Astrocyte (in vitro differentiated cells and primary cell): ENCODE results near the gene ADGRG2. TPM values are rescaled to one million over a fixed set of nuclear protein-coding genes. Genes with fewer than 3 reads are reported as not detected.
"Not testable (repeated sequence)": the region's sequence is repeated elsewhere in the genome, so short reads cannot be mapped to it uniquely, and the experiment has no call there.

Source experiments
- DNase-seq: peaks from one replicate; pipeline ENCODE4 v3.0.0-alpha.2; 2010; ENCODE audit warnings: low read depth
- FAIRE-seq: peaks from 2 replicates; lab custom pipeline; 2011; peaks lifted over from hg19 to GRCh38; lab: Jason Lieb, UNC
- H2AFZ ChIP-seq: 2 replicates; pipeline ENCODE4 v1.6.0; 2012; ENCODE audit warnings: low read depth, low read length, inconsistent platforms
- H3K27ac ChIP-seq: 2 replicates; pipeline ENCODE4 v1.5.1; 2011; ENCODE audit warnings: low read depth, low read length, inconsistent platforms
- H3K27me3 ChIP-seq: 2 replicates; pipeline ENCODE4 v1.6.0; 2011; ENCODE audit warnings: low read length, inconsistent platforms; ENCODE audit not compliant: insufficient read depth
- H3K36me3 ChIP-seq: 2 replicates; pipeline ENCODE4 v1.5.1; 2011; ENCODE audit warnings: low read length, inconsistent platforms; ENCODE audit not compliant: insufficient read depth
- H3K4me1 ChIP-seq: 2 replicates; pipeline ENCODE4 v1.5.1; 2011; ENCODE audit warnings: low read length, inconsistent platforms; ENCODE audit not compliant: insufficient read depth
- H3K4me2 ChIP-seq: 2 replicates; pipeline ENCODE4 v1.6.0; 2012; ENCODE audit warnings: low read length, inconsistent platforms
- H3K4me3 ChIP-seq: 2 replicates; pipeline ENCODE4 v1.5.1; 2011; ENCODE audit warnings: low read depth, mild to moderate bottlenecking, low read length, inconsistent platforms; ENCODE audit not compliant: insufficient read depth
- H3K79me2 ChIP-seq: 2 replicates; pipeline ENCODE4 v1.6.0; 2012; ENCODE audit warnings: mild to moderate bottlenecking, low read length, inconsistent platforms; ENCODE audit not compliant: insufficient read depth
- H3K9ac ChIP-seq: 2 replicates; pipeline ENCODE4 v1.6.0; 2012; ENCODE audit warnings: mild to moderate bottlenecking, low read length, inconsistent platforms
- H3K9me3 ChIP-seq: 2 replicates; pipeline ENCODE4 v1.5.1; 2012; ENCODE audit warnings: low read depth, mild to moderate bottlenecking, low read length, inconsistent platforms; ENCODE audit not compliant: insufficient read depth
- H4K20me1 ChIP-seq: 2 replicates; pipeline ENCODE4 v1.6.0; 2012; ENCODE audit warnings: low read length, inconsistent platforms; ENCODE audit not compliant: insufficient read depth
- H3K27ac Mint-ChIP-seq: one replicate; pipeline ENCODE4 v1.8.0; 2021; ENCODE audit warnings: mild to moderate bottlenecking, mixed read lengths; ENCODE audit not compliant: unreplicated experiment
- H3K27me3 Mint-ChIP-seq: one replicate; pipeline ENCODE4 v1.8.0; 2021; ENCODE audit warnings: low read depth, mixed read lengths; ENCODE audit not compliant: unreplicated experiment
- H3K36me3 Mint-ChIP-seq: one replicate; pipeline ENCODE4 v1.8.0; 2021; ENCODE audit warnings: low read depth, mixed read lengths; ENCODE audit not compliant: unreplicated experiment
- H3K4me1 Mint-ChIP-seq: one replicate; pipeline ENCODE4 v1.8.0; 2021; ENCODE audit warnings: low read depth, mixed read lengths; ENCODE audit not compliant: unreplicated experiment
- H3K4me3 Mint-ChIP-seq: one replicate; pipeline ENCODE4 v1.8.0; 2021; ENCODE audit warnings: mild to moderate bottlenecking, moderate library complexity, mixed read lengths; ENCODE audit not compliant: unreplicated experiment
- H3K9me3 Mint-ChIP-seq: one replicate; pipeline ENCODE4 v1.8.0; 2021; ENCODE audit warnings: mild to moderate bottlenecking, mixed read lengths; ENCODE audit not compliant: unreplicated experiment
- EZH2 ChIP-seq: IDR thresholded peaks from 2 replicates; pipeline ENCODE4 v1.6.1; 2012; ENCODE audit warnings: mild to moderate bottlenecking, low read length, inconsistent platforms; ENCODE audit not compliant: insufficient read depth
- total RNA-seq: library from RNA; stranded (reverse); gene quantifications from 2 replicates; pipeline ENCODE4 v1.2.1, GENCODE V29; 2021
- TF ChIP-seq, protein P1 (sequence below): IDR thresholded peaks from 2 replicates; pipeline ENCODE4 v1.5.1; 2011; ENCODE audit warnings: low read depth, mild to moderate bottlenecking, inconsistent platforms, low read length, moderate library complexity; ENCODE audit not compliant: insufficient read depth

The ADGRG2 gene
- total RNA-seq, 1 donor from 2014 or later, result 0.09 TPM

DNA sequence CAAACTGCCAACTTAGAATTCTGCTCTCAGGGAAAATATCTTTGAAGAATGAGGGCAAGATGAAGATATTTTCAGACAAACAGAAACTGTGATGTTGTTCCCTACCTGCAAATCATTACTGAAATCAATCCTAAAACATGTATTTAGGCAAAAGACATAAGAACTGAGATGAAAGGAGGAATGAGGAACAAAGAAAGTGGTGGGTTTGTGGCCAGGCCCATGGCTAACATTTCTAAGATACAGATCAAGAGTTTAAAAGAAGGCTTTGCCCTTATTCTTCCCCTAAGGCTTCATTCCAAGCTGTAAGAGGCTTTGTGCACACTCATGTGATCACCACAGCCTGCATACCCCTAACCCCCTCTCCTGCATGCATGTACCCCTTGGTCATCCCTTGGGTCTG, 46.5 kb downstream of the ADGRG2 start:
- Mint-ChIP-seq H3K4me1 (no peaks in the 10 kb centered on the region), H3K4me3 (no peak overlapping the region), H3K27me3 (no peaks in the 10 kb centered on the region), H3K27ac (no peak overlapping the region), H3K36me3 (no peaks in the 10 kb centered on the region), H3K9me3 (no peaks in the 10 kb centered on the region)
- no peak for TF ChIP-seq EZH2
- TF ChIP-seq, protein P1, sequence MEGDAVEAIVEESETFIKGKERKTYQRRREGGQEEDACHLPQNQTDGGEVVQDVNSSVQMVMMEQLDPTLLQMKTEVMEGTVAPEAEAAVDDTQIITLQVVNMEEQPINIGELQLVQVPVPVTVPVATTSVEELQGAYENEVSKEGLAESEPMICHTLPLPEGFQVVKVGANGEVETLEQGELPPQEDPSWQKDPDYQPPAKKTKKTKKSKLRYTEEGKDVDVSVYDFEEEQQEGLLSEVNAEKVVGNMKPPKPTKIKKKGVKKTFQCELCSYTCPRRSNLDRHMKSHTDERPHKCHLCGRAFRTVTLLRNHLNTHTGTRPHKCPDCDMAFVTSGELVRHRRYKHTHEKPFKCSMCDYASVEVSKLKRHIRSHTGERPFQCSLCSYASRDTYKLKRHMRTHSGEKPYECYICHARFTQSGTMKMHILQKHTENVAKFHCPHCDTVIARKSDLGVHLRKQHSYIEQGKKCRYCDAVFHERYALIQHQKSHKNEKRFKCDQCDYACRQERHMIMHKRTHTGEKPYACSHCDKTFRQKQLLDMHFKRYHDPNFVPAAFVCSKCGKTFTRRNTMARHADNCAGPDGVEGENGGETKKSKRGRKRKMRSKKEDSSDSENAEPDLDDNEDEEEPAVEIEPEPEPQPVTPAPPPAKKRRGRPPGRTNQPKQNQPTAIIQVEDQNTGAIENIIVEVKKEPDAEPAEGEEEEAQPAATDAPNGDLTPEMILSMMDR, result no peak
- H3K27ac ChIP-seq, result no peak overlapping the region
- H2AFZ ChIP-seq, result no peak overlapping the region
- H3K4me3 ChIP-seq, result no peak overlapping the region
- no peak overlapping the region for H3K4me2 ChIP-seq
- DNase-seq, result no peak
- no peak overlapping the region for H3K9ac ChIP-seq
- no peak for FAIRE-seq
- no peaks in the 10 kb centered on the region for H3K9me3 ChIP-seq
- no peaks in the 10 kb centered on the region for H4K20me1 ChIP-seq
- no peaks in the 10 kb centered on the region for H3K27me3 ChIP-seq
- no peaks in the 10 kb centered on the region for H3K79me2 ChIP-seq
- no peaks in the 10 kb centered on the region for H3K4me1 ChIP-seq
- H3K36me3 ChIP-seq, result no peaks in the 10 kb centered on the region

DNA sequence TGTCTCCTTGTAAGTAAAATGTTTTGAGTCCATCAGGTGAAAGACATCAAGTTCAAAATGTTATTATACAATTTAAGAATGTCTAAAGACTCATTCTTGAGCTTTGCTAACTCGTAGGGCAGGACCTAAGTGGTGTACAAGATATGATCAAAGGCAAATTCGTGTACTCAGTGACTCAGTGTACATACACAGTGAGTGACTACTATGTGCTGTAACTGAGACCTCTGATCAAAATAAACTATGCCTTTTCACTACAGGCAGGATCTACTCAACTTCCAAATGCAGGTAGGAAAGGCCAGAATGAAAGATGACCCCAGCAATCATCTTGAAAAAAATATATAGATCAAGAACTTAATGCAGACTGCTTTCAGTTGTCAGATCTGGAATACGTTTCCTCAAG, 49.9 kb downstream of the ADGRG2 start:
- H3K36me3 Mint-ChIP-seq, result no peaks in the 10 kb centered on the region
- no peak overlapping the region for H3K9ac ChIP-seq
- H3K9me3 Mint-ChIP-seq, result no peaks in the 10 kb centered on the region

DNA sequence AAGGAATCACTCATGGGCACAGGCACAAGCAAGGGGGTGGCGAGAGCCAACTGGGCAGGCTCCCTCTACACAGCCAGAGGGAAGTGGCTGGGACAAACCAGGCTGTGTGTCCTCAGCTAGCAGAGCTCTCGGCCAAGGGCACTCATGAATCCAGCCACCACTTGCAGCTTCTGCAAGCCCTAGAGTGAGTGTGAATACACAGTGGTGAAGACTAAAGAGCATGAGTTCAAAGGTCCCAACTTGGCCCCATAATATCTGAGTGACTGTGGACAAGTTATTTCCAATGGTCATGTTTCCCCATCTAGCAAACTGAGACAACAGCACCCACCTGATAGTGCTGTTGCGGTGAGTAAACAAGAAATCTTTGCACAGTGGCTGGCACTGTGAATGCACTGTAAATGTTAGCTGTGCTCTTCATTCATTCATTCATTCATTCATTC, 51.7 kb downstream of the ADGRG2 start:
- Histone ChIP-seq H3K27me3 (no peaks in the 10 kb centered on the region), H3K36me3 (no peaks in the 10 kb centered on the region), H3K4me2 (no peak overlapping the region), H4K20me1 (no peaks in the 10 kb centered on the region), H2AFZ (no peak overlapping the region), H3K4me1 (no peaks in the 10 kb centered on the region), H3K27ac (no peak overlapping the region), H3K79me2 (no peaks in the 10 kb centered on the region), H3K9me3 (no peaks in the 10 kb centered on the region), H3K4me3 (no peak overlapping the region), H3K9ac (no peak overlapping the region)
- TF ChIP-seq, protein P1, result no peak
- TF ChIP-seq EZH2, result no peak
- DNase-seq, result no peak
- Mint-ChIP-seq H3K4me1 (no peaks in the 10 kb centered on the region), H3K36me3 (no peaks in the 10 kb centered on the region), H3K9me3 (no peaks in the 10 kb centered on the region), H3K27me3 (no peaks in the 10 kb centered on the region), H3K27ac (no peak overlapping the region), H3K4me3 (no peak overlapping the region)
- no peak for FAIRE-seq

More for the DNA sequence above, 49.9 kb downstream of the ADGRG2 start:
- H3K9me3 ChIP-seq, result no peaks in the 10 kb centered on the region
- H3K4me3 ChIP-seq, result no peak overlapping the region
- H3K4me2 ChIP-seq, result no peak overlapping the region
- H3K4me1 Mint-ChIP-seq, result no peaks in the 10 kb centered on the region
- no peak overlapping the region for H2AFZ ChIP-seq
- H3K4me1 ChIP-seq, result no peaks in the 10 kb centered on the region
- H3K27me3 Mint-ChIP-seq, result no peaks in the 10 kb centered on the region
- H3K27ac ChIP-seq, result no peak overlapping the region
- peak; percentile 72 for FAIRE-seq
- TF ChIP-seq, protein P1, result no peak
- no peak for TF ChIP-seq EZH2
- no peaks in the 10 kb centered on the region for H3K27me3 ChIP-seq
- no peaks in the 10 kb centered on the region for H3K36me3 ChIP-seq
- H3K79me2 ChIP-seq, result no peaks in the 10 kb centered on the region
- no peak overlapping the region for H3K4me3 Mint-ChIP-seq
- H3K27ac Mint-ChIP-seq, result no peak overlapping the region
- DNase-seq, result no peak
- H4K20me1 ChIP-seq, result no peaks in the 10 kb centered on the region

DNA sequence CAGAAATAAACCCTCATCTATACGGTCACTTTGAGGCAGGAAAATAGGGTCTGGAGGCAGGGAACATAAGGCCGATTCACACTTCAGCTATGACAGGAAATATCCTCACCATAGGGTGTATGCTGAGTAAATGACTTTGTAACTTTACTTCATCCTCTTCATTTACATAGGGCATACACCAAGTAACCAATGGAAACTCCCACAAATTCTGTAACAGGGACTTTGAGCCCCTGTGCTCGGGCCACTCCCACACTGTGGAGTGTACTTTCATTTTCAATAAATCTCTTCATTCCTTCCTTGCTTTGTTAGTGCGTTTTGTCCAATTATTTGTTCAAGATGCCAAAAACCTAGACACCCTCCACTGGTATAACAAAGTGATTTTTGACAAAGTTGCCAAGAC, 55.3 kb downstream of the ADGRG2 start:
- not testable (repeated sequence) for H3K27ac ChIP-seq, H3K36me3 ChIP-seq, H3K9me3 ChIP-seq, H3K27me3 ChIP-seq, H3K4me3 ChIP-seq, H3K27ac Mint-ChIP-seq, H3K4me2 ChIP-seq, H3K4me3 Mint-ChIP-seq, H3K9ac ChIP-seq, H4K20me1 ChIP-seq, H3K9me3 Mint-ChIP-seq, H2AFZ ChIP-seq, FAIRE-seq, H3K27me3 Mint-ChIP-seq, H3K79me2 ChIP-seq, DNase-seq, H3K4me1 Mint-ChIP-seq, H3K36me3 Mint-ChIP-seq, H3K4me1 ChIP-seq
